Measurements from ENCODE around the gene MANEAL. TPM values are rescaled to one million over a fixed set of nuclear protein-coding genes. Genes with fewer than 3 reads are reported as not detected.

Gene MANEAL
- total RNA-seq, 1 experiment from 2014 or later, result 22.7 TPM

GRCh38 chr1:37808369-37809319, 15.0 kb downstream of the MANEAL start:
- WGBS (ENCODE audit: extremely low coverage, insufficient read length, low lambda C conversion rate), result no CpG with 5 or more reads among the region's 54 CpGs
- Histone ChIP-seq H2AFZ (ENCODE audit: low read length) (no peak overlapping the region), H3K23me2 (ENCODE audit: insufficient read length, low read depth, low read length, poor library complexity, severe bottlenecking) (peaks cover 8% of the 10 kb centered on the region)

More at GRCh38 chr1:37808369-37809319, 15.0 kb downstream of the MANEAL start:
- no peak overlapping the region for H4K91ac ChIP-seq (ENCODE audit: insufficient read length, low read depth, low read length)
- Mint-ChIP-seq H3K27ac (peak overlapping the region; percentile 61 to 98 (median 89); a peak in 5 of 7 replicates), H3K4me3 (peak overlapping the region; percentile 84 to 93), H3K36me3 (ENCODE audit: insufficient read depth in 1 of 3, low read depth in 3 of 3) (peaks cover 29 to 46% (median 30%) of the 10 kb centered on the region in 3 experiments), H3K27me3 (ENCODE audit: low read depth) (no peaks in the 10 kb centered on the region; the same call in 1 of the 2 replicates), H3K9me3 (no peaks in the 10 kb centered on the region), H3K4me1 (peaks cover 10 to 11% of the 10 kb centered on the region in 2 experiments)
- no peak overlapping the region for H2BK15ac ChIP-seq (ENCODE audit: low read depth, low read length)
- peak; percentile 48 for DNase-seq
- no peak overlapping the region for H3K23ac ChIP-seq (ENCODE audit: insufficient read length, low read depth, low read length)
- H3T11ph ChIP-seq (ENCODE audit: low read length), result no peak overlapping the region
- no peak overlapping the region for H3K14ac ChIP-seq (ENCODE audit: insufficient read depth, low read length)
- H3K4me2 ChIP-seq (ENCODE audit: insufficient read depth, insufficient read length, low read length), result peak overlapping the region; percentile 68
- H3K79me1 ChIP-seq (ENCODE audit: insufficient read depth, low read depth, low read length, poor library complexity, severe bottlenecking), result peaks cover 9% of the 10 kb centered on the region
- no peak overlapping the region for H2BK12ac ChIP-seq (ENCODE audit: insufficient read length, low read depth, low read length)
- peaks cover 9% of the 10 kb centered on the region; the same call in 1 of the 2 replicates for H3K79me2 ChIP-seq (ENCODE audit: insufficient read depth, low read length)
- no peak overlapping the region for H3K27ac ChIP-seq (ENCODE audit: insufficient read length, low read depth, low read length)
- peak overlapping the region; percentile 39 for H3K9ac ChIP-seq (ENCODE audit: extremely low read depth, insufficient read length, low read length)
- H3K9me3 ChIP-seq (ENCODE audit: control insufficient read depth, low read depth, low read length), result no peaks in the 10 kb centered on the region
- no peak overlapping the region for H3K56ac ChIP-seq (ENCODE audit: insufficient read length, low read depth, low read length)
- H4K20me1 ChIP-seq (ENCODE audit: control insufficient read depth, insufficient read depth, insufficient read length), result no peaks in the 10 kb centered on the region
- 0 out of 3 replicates have a peak, but pooled peaks have one; percentile 10 for TF ChIP-seq CTCF (conservative IDR thresholded peaks at IDR 0.05)
- H3K18ac ChIP-seq (ENCODE audit: insufficient read length, low read depth, low read length), result no peak overlapping the region
- no peak overlapping the region for H2BK20ac ChIP-seq (ENCODE audit: low read depth, low read length, poor library complexity, severe bottlenecking)
- H2BK5ac ChIP-seq (ENCODE audit: insufficient read length, low read length), result no peak overlapping the region
- H3K4ac ChIP-seq (ENCODE audit: low read depth, low read length), result no peak overlapping the region
- H2AK5ac ChIP-seq (ENCODE audit: insufficient read length, low read length), result no peak overlapping the region
- no peak overlapping the region for H4K8ac ChIP-seq (replicated peaks; ENCODE audit: insufficient read length, low read depth, low read length)
- no peaks in the 10 kb centered on the region; the same call in 1 of the 2 replicates for H3K4me1 ChIP-seq (ENCODE audit: insufficient read depth, low read length)
- no peak overlapping the region for H2BK120ac ChIP-seq (ENCODE audit: low read depth, low read length, poor library complexity, severe bottlenecking)
- no peaks in the 10 kb centered on the region for H3K27me3 ChIP-seq (ENCODE audit: insufficient read depth, low read length)
- H4K5ac ChIP-seq (ENCODE audit: insufficient read length, low read depth, low read length), result no peak overlapping the region
